ENCODE results near the gene RBMS1.

The RBMS1 gene, protein sequence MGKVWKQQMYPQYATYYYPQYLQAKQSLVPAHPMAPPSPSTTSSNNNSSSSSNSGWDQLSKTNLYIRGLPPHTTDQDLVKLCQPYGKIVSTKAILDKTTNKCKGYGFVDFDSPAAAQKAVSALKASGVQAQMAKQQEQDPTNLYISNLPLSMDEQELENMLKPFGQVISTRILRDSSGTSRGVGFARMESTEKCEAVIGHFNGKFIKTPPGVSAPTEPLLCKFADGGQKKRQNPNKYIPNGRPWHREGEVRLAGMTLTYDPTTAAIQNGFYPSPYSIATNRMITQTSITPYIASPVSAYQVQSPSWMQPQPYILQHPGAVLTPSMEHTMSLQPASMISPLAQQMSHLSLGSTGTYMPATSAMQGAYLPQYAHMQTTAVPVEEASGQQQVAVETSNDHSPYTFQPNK

DNA sequence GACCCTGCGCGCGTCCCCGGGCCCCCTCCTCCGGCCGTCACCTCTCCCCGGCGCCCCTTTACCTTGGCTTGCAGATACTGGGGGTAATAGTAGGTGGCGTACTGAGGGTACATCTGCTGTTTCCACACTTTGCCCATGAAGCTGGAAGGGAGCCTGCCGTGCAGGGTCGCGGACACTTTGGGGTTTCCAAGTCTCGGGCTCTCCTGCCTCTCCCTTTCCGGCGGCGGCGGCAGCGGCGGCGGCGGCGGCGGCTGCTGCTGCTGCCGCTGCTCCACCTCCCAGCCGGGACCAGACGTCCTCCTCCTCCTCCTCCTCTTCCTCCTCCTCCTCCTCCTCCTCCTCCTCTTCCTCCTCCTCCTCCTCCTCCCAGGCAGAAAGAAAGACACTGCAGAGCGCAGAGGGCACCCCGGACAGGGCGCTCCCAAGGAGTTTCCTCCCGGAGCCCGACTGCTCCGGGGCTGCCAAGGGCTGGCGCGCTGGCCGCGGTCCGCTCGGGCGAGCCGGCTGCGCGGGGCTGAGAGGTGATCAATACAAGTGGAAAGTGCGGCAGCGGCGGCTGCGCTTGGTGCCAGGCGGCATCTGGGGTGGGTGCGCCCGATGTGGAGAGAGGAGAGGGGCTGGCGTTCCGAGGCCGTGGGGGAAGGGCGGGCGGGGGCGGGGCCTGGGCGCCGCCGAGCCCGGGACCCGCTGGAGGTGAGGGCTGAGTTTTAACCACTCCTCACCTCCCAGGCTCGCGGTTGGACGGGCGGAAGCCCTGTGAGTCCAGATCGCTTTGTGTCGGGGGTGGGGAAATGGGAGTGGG is at the start of gene RBMS1:
Gene RBMS1 (minus strand): TSS at position 581 of the 802 bp plus-strand sequence. CDS start 444 bp downstream, at position 137.
- peak; percentile 89 for DNase-seq

DNA sequence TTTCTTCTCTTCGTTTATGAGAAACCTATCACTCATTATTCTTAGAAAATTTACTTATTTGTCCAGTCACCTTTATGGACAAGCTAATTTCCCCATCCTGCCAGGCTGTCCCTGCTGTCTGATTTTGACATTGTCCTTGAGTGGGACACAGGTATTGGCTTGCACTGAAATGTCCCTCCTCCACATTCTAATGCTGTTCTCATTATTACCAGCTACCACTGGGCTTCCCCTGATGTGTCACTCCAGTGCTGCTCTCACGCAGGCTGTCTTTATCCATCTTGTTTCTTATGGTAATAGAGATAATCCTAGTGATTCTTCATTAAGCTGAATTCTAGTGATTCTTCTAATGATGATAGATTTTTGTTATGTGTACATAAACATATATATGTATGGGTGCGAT is 48.1 kb upstream of the RBMS1 start:
- DNase-seq, result no peak

DNA sequence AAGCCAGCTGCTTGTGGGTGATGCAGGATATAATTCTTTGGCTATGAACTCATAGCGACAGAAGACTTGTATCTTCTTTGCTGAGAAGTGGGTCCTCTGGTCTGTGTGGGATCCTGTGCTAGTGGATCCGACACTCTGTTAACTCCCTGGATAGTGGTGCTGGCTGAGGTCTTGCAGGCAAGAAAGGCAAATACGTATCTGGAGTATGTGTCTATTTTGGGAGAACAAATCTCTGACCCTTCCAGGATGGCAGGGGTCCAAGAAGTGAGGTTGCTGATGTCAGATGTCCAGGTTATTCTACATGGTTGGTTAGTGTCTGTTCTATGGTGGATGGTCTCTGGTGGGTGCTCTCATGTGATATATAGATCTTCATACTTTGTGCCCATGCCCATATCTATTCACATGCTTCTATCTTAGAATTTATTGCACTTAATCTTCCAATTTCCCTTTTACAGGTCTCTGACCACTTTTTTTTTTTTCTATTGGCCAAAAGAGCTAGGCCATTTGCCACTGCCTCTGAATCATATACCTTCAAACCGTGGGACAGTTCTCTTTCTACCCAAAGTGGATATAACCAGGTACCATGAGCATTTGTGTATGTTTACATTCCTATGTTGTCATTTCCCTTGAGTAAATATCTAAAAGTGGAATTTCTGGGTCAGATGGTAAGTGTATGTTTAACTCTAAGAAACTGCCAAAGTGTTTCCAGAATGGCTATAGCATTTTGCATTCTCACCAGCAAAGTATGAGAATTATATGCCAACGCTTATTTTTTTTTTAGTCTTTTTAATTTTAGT is 45.1 kb upstream of the RBMS1 start:
- DNase-seq, result no peak

DNA sequence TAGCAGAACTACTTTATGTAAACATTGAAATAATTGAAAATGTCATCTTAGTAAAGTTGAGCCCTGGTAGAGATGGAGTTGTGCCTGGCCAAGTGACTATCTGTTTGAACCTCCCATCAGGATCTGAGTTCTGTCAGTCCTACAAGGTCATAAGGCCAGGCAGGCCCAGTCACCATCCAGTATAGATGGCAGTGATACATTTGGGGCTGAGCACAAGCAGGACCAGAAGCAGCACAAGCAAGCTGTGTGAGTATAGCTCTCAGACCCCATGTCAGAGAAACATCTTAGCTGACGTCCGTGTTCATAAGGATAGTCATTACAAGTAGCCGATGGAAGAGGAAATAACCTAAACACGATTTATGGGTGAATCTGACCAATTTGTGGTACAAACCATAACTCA is 44.5 kb upstream of the RBMS1 start:
- no peak for DNase-seq

DNA sequence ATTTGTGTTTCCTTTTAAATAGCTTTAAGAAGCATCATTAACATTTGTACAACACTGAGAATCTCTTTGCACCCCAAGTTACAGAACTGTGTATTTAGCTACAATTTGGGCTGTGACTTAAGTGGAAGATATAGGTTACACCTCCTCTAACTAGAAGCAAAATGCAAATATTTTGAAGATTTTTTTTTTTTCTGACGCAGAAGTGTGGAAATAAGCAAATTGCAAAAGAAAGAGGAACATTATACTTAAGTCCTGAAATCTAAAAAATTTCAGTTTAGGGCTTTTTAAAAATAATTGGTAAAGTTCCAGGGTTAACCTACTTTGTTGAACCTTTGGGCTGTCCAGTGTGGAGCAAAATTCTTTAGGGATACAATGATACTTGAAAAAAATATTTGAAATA is 41.4 kb upstream of the RBMS1 start:
- DNase-seq, result no peak

DNA sequence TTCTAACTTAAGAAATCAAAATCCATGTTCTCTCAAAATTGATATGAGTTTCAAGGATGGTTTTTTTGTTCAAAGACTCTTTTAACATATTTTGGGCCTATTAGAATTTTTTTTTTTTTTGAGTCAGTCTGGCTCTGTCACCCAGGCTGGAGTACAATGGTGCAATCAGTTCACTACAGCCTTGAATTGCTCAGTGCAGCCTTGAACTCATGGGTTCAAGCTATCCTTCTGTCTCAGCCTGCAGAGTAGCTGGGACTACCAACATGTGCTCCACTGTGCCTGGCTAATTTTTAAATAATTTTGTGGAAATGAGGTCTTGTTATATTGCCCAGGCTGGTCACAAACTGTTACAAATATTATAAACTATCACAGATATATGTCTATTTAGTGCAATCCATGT is 40.6 kb upstream of the RBMS1 start:
- no peak for DNase-seq

DNA sequence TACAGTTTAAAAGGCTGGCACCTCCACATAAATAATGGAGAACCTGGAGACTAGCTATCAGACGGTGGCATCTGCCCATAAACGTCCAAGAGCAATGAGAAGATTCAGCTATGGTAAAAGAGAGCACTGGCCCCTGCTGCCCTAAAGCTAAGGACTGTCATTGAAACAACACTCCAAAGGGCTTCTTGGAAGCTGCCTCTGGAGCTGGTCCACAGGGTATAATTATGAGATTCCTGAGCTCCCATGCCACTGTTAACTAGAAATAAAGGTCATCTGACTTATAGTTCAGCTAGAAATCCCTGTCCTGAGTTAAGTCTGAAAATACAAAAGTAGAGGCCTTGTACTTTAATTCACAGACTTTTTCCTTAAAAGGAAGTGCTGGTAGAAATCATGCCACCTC is 39.9 kb upstream of the RBMS1 start:
- DNase-seq, result no peak

DNA sequence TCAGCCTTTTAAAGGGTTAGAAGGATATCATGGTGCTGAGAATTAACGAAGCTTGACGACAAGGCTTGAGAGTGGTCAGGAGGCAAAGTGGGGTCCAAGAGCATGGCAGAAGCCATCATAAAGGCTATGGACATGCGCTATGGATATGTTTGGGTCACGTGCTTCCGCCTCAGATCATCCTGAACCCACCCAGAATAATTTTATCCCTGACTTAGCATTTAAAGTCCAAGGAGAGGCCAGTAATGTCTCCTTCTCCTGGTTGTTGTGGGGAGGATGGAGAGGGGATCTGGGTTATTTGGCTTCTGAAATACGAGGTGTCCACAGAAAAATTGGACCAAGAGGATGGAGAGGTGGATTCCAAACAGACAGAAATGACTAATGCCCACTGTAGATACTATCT is 38.8 kb upstream of the RBMS1 start:
- DNase-seq, result no peak

DNA sequence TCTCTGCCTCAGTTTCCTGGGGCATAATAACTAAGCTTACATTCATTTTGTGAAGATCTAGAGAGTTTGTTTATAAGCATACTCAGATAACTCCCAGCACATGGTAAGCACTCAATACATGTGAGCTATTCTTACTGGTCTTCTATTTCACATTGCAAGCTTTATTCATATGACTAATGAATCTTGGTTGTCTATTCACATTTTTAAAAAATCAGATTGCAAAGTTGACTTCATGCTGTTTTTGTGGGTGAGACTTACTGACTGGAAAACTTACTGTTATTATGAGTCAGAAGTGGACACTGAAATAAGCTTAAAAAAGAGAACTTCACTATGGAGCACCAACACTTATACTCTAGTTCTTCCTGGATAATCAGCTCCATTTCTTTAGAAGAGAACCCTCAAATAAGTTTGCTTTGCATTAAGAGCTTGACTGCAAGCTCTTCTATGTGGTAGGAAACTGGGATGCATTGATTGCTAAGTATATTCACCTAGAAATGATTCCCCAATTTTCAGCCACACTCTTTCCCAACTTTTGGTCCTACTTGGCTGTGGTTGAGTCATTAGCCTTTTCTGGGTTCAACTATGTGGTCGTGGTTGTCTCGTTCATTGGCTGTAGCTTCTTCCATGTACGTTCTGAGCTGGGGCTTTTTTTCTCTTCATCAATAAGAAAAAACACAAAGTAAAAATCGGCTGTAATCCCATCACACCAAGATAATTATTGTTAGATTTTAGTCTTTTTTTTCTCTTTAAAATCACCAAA is 29.5 kb upstream of the RBMS1 start:
- no peak for DNase-seq

DNA sequence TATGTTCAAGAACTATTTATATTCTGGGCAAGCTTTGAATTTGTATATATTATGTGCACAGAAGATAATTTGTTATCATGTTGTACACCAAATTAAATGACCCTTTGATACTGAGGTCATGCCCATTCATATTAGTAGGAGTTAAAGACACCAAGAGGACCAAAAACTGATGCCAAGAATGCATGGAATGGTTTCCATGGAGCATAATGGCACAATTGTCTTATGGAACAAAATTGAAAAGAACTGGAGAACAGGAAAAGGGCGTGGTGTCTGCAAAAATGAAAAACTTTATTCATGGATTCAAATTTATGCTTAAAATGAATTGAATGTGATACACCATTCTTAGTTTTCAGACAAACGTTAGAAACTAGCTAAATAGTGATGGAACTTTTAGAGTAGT is 24.1 kb upstream of the RBMS1 start:
- DNase-seq, result no peak

DNA sequence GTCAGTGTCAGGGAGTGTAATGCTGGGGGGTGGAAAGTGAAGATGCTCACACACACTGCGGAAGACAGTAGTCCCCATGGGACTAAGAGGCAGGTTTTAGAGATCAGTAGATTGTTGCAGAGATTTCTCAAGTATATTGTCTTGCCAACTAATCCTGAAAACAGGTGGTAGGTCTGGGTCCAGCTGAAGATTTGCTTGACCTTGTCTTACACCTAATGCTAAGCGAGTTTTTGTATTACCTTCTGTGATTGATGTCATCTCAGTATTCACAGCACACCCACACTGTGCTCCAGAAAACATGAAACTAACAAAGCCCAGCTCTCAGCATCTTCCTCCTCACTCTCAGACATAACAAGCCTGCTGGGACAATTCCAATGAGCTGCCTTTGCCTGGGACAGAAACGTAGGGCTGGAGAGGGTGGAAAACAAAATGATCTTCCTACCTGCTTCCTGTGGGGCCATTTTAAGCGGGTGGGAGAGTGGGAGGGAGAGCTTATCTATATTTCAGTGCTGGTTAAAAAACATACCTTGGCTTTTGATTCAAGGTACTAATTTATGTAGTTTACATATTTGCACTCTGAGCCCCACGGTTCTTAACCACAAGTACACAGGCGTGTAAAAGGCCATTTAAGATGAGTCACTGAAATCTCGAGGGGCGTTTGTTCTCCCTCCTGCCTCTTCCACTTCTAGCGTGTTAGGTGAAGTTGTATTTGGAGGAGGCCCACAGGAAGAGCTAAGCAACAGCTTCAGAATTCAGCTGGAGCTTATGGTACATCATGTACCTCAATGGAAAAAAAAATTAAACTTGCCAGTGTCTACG is 23.1 kb upstream of the RBMS1 start:
- DNase-seq, result no peak

DNA sequence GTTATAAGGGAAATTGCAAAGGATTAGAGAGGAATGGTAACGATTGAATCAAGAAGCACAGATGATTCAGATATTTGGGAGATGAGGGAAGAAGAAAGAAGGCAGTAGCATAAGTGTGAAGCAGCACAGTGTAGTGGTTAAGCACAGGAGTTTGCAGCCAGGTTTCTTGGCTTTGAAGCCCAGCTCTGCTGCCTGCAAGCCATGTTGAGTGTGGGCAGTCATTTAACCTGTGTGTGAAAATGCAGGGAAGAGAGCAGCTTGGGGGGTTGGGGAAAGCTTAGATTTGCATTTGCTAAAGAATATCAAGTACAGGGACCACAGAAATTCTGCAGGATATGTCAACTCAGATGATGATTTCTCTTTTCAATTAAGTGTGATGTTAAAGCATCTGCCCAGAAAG is 21.5 kb upstream of the RBMS1 start:
- DNase-seq, result no peak

DNA sequence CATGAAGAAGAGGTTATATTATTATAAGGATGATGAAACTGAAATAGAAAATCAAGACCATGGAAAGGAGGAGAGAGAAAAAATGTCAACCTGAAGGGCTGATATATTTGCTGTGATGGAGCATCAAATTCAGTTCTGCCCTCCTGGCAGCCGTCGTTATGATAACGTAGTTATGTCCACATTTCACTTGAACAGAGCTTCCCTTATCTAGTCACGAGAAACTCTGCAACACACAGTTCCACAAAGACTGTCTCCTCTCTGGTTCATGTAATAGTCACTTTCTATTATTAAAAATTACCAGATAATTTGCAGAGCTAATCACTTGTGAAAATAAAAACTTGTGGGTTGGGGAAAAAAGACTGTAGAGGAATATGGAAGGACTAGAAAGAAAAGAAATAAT is 19.5 kb upstream of the RBMS1 start:
- DNase-seq, result no peak

DNA sequence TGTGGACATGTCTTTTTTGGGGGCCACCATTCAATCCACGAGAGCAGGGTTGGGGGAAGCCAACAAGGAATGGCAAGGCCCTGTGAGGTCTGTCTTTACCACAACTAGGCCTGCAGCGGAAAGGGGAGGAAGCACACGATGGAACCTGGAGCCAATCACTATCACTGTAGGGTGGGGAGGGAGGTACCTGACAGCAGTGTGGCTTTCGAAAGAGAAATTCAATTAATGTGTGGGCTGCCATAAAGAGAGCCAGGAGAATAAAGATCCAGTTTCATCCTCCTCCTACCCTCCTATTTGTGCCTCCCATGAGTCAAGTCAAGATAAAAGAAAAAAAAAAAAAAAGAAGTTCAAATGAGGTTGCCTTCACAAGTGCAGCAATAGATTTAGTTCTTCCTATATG is 18.9 kb upstream of the RBMS1 start:
- DNase-seq, result no peak

DNA sequence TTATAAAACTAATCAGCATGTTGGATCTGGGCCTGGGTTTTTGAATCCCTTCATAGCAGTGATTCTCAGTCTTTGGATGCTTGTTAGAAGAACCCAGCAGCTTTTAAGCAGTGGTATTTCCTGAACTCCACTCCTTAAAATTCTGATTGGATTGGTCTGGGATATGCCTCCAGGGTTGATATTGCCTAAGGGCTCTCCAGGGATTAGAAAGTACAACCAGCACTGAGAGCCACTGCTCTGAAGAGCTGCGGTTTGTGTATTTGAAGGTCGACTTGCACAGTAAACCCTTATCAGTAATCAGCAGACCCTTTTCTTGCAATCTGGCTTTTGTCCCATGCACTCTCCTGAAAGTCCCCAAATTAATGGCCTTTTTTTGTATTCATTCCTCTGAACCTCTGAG is 17.0 kb upstream of the RBMS1 start:
- no peak for DNase-seq

DNA sequence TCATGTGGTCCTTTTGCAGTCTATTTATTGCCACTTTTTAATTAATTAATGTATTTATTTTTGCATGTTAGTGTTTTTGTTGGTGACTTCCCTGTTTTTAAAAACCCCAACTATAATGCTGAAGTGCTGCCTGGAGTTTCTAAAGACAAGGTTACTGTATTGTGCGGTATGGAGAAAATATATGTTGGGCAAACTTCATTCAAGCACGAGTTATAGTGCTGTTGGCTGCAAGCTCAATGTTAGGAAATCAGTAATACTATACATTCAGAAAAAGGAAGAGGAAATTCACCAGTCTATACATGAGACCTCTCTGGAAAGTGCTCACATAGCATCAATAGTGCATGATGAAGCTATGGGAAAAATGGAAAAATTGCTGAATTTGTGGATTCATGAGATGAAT is 15.4 kb upstream of the RBMS1 start:
- DNase-seq, result no peak

DNA sequence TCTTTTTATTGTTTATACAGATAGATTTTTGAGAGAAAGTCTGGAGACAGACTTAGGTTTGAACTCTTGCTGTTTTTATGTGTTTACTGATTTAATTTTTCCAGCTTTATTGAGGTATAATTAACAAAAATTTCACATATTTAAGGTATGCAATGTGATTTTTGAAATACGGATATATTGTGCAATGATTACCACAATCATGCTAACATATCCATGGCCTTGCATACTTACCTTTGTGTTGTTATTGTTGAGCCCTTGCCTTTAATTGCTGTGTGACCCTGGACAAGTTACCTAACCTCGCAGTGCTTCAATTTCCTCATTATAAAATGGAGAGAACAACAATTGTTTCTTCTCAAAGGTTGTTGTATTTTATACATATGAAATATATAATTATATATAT is 13.9 kb upstream of the RBMS1 start:
- DNase-seq, result no peak

DNA sequence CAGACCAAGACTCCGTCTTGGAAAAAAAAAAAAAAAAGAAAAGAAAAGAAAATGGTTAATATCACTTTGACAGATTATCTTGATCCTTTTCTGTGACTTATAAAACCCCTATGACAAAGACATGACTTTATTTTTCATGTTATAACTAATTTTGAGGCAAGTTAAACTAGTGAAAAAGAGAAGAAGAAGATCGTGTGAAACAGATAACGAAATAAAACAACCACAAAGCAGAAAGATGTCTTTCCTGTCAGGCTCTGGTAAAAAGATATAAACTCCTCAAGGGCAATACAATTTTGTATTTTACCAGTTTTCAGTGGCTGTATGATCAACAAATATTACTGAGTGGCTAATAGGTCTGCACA is 13.4 kb upstream of the RBMS1 start:
- DNase-seq, result no peak

DNA sequence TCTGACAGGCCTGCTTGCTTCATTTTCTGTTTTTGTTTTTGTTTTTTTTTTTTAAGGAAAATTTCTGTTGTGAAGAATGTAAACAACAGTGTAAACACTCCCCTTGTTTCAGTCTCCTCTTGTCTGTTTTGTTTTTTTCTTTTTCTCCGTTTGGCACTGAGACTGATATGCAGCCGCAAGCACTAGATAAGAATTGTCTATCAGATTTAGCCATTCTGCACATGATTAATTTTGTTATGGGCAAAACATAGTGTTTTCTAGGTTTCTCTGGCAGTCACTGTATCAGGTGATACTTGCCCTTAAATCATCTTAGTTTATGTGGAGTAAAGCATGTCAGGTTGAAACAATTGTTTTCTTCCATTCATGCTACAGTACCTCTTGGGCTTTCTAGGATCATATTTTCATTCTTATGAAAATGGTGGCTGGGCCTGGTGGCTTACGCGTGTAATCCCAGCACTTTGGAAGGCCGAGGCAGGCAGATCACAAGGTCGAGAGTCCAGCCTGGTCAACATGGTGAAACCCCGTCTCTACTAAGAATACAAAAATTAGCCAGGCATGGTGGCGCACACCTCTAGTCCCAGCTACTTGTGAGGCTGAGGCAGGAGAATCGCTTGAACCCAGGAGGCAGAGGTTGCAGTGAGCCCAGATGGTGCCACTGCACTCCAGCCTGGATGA is 12.9 kb upstream of the RBMS1 start:
- no peak for DNase-seq

DNA sequence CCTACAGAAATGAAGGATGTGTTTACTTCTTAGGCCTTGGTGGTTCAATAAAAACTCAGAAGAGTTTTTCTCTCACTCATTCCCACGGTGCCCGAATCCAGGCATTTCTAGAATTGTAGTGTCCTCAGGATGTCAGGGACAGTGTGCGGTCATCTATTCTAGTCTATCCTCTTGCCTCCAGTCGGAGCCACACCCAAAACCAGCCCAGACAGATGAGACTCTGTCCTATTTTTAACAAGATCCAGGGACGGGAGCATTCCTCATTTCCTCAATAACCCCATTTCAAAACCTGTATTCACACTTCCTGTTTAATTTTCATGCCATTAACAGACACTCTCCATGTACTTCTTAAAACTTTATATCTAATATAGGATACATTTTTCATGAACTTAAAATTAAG is 11.6 kb upstream of the RBMS1 start:
- no peak for DNase-seq

DNA sequence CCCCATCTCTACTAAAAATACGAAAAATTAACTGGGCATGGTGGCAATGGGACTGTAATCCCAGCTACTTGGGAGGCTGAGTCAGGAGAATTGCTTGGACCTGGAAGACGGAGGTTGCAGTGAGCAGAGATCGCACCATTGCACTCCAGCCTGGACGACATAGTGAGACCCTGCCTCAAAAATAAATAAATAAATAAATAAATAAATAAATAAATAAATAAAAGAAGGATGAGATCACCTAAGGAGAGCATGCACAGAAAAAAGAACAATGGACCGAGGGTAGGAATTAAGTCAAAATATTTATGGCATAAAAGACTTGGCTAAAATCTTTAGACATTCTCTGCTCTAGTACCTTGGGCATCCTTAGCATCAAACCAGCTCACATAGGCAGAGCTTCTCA is 8.9 kb upstream of the RBMS1 start:
- DNase-seq, result no peak

Measured in left hindlimb (tissue), 1 donor.